HG03521 (cell line): ENCODE measurements around the gene GABRB1.

Source experiments
- ATAC-seq: cut with Tn5 transposase; IDR thresholded peaks from one replicate; pipeline ENCODE4 v1.9.1; 2021; ENCODE audit warnings: mild to moderate bottlenecking, moderate library complexity; ENCODE audit not compliant: unreplicated experiment

GABRB1 gene

GRCh38 chr4:47203593-47203992 is 172.2 kb downstream of the GABRB1 start:
- no peak for ATAC-seq

GRCh38 chr4:47207555-47207954 is 176.2 kb downstream of the GABRB1 start:
- no peak for ATAC-seq

GRCh38 chr4:47209833-47210232 is 178.5 kb downstream of the GABRB1 start:
- no peak for ATAC-seq

- ATAC-seq, result no peak
Measured at GRCh38 chr4:47210828-47211227, 179.5 kb downstream of the GABRB1 start.

GRCh38 chr4:47213106-47213505 is 181.7 kb downstream of the GABRB1 start:
- no peak for ATAC-seq

GRCh38 chr4:47213539-47213938 is 182.2 kb downstream of the GABRB1 start:
- ATAC-seq, result no peak

GRCh38 chr4:47213971-47214370 is 182.6 kb downstream of the GABRB1 start:
- no peak for ATAC-seq

- ATAC-seq, result no peak
Measured at GRCh38 chr4:47215759-47216158, 184.4 kb downstream of the GABRB1 start.

- ATAC-seq, result no peak
Measured at GRCh38 chr4:47217291-47217690, 185.9 kb downstream of the GABRB1 start.

GRCh38 chr4:47217884-47218283 is 186.5 kb downstream of the GABRB1 start:
- no peak for ATAC-seq

GRCh38 chr4:47218631-47219030 is 187.3 kb downstream of the GABRB1 start:
- no peak for ATAC-seq

GRCh38 chr4:47219586-47219985 is 188.2 kb downstream of the GABRB1 start:
- no peak for ATAC-seq

- ATAC-seq, result no peak
Measured at GRCh38 chr4:47221721-47222120, 190.4 kb downstream of the GABRB1 start.

- ATAC-seq, result no peak
Measured at GRCh38 chr4:47222276-47222675, 190.9 kb downstream of the GABRB1 start.

- ATAC-seq, result no peak
Measured at GRCh38 chr4:47224361-47224760, 193.0 kb downstream of the GABRB1 start.

GRCh38 chr4:47235721-47236120 is 204.4 kb downstream of the GABRB1 start:
- no peak for ATAC-seq

- ATAC-seq, result no peak
Measured at GRCh38 chr4:47238667-47239066, 207.3 kb downstream of the GABRB1 start.

- ATAC-seq, result no peak
Measured at GRCh38 chr4:47239649-47240048, 208.3 kb downstream of the GABRB1 start.

GRCh38 chr4:47251348-47252135 is 220.2 kb downstream of the GABRB1 start:
- no peak for ATAC-seq

GRCh38 chr4:47263721-47264120 is 232.4 kb downstream of the GABRB1 start:
- ATAC-seq, result no peak

GRCh38 chr4:47270201-47270888 is 239.0 kb downstream of the GABRB1 start:
- no peak for ATAC-seq

- no peak for ATAC-seq
Measured at GRCh38 chr4:47271291-47271690, 239.9 kb downstream of the GABRB1 start.
